Calu3 (cell line): ENCODE measurements around the gene EHMT1. TPM values are rescaled to one million over a fixed set of nuclear protein-coding genes. Genes with fewer than 3 reads are reported as not detected.

ENCODE experiments used
- BruUV-seq: library from RNA; stranded (reverse); fragments of 400-500 nt; replicated peaks from 2 replicates; lab custom pipeline; 2021; lab: Mats Ljungman, UMichigan
- CTCF ChIA-PET: fragments of 300-600 bp; sonication (Branson Sonifier 250); formaldehyde crosslinking; loops from one replicate; lab custom pipeline; 2022; ENCODE audit warnings: antibody characterized with exemption; lab: Charles Lee
- DNase-seq: peaks from one replicate; pipeline ENCODE4 v3.0.0; 2022
- H3K27ac Mint-ChIP-seq: one replicate; pipeline ENCODE4 v1.8.0; 2022; ENCODE audit warnings: mixed read lengths; ENCODE audit not compliant: unreplicated experiment
- H3K27me3 Mint-ChIP-seq: one replicate; pipeline ENCODE4 v1.8.0; 2022; ENCODE audit warnings: mixed read lengths; ENCODE audit not compliant: unreplicated experiment
- H3K36me3 Mint-ChIP-seq: one replicate; pipeline ENCODE4 v1.8.0; 2022; ENCODE audit warnings: mild to moderate bottlenecking, moderate library complexity, mixed read lengths; ENCODE audit not compliant: insufficient read depth, unreplicated experiment
- H3K4me1 Mint-ChIP-seq: one replicate; pipeline ENCODE4 v1.8.0; 2022; ENCODE audit warnings: mild to moderate bottlenecking, low read depth, mixed read lengths; ENCODE audit not compliant: unreplicated experiment
- H3K4me3 Mint-ChIP-seq: one replicate; pipeline ENCODE4 v1.8.0; 2022; ENCODE audit warnings: mild to moderate bottlenecking, low read depth, moderate library complexity, mixed read lengths; ENCODE audit not compliant: unreplicated experiment
- H3K9me3 Mint-ChIP-seq: one replicate; pipeline ENCODE4 v1.8.0; 2022; ENCODE audit warnings: low read depth, mixed read lengths; ENCODE audit not compliant: unreplicated experiment
- CTCF ChIP-seq: fragments of 200-600 bp; IDR thresholded peaks from one replicate; pipeline ENCODE4 v1.8.0; 2022; ENCODE audit warnings: antibody characterized with exemption; ENCODE audit not compliant: unreplicated experiment
- intact Hi-C: fragments of 100-400 bp; cut with micrococcal nuclease; formaldehyde crosslinking; loops from one replicate; pipeline ENCODE4 v1.10.0; 2022; ENCODE audit not compliant: unreplicated experiment
- total RNA-seq: library from RNA; stranded (reverse); gene quantifications from 2 replicates; pipeline ENCODE4 v1.2.3, GENCODE V29; 2022

Gene EHMT1
- total RNA-seq, 1 experiment from 2014 or later = 56.0 TPM

GRCh38 chr9:137638680-137639079 lies 19.9 kb downstream of the EHMT1 start:
- TF ChIP-seq CTCF = no peak
- CTCF ChIA-PET = no interaction called here
- no peak for DNase-seq
- Mint-ChIP-seq H3K9me3 (no peaks in the 10 kb centered on the region), H3K4me1 (peaks cover 8% of the 10 kb centered on the region), H3K4me3 (no peak overlapping the region), H3K27ac (no peak overlapping the region), H3K27me3 (no peaks in the 10 kb centered on the region), H3K36me3 (peaks cover 4% of the 10 kb centered on the region)
- no TSS peak for BruUV-seq
- intact Hi-C loops = no loop called here

GRCh38 chr9:137639303-137640051 lies 20.7 kb downstream of the EHMT1 start:
- Mint-ChIP-seq H3K27ac (no peak overlapping the region), H3K4me1 (peaks cover 8% of the 10 kb centered on the region), H3K36me3 (peaks cover 8% of the 10 kb centered on the region), H3K27me3 (no peaks in the 10 kb centered on the region), H3K9me3 (no peaks in the 10 kb centered on the region), H3K4me3 (no peak overlapping the region)
- BruUV-seq = no TSS peak
- CTCF ChIA-PET = no interaction called here
- no peak for DNase-seq
- no peak for TF ChIP-seq CTCF
- intact Hi-C loops = no loop called here

- no peak for DNase-seq
- intact Hi-C loops = no loop called here
- Mint-ChIP-seq H3K4me1 (peaks cover 8% of the 10 kb centered on the region), H3K36me3 (peaks cover 8% of the 10 kb centered on the region), H3K27me3 (no peaks in the 10 kb centered on the region), H3K4me3 (no peak overlapping the region), H3K9me3 (no peaks in the 10 kb centered on the region), H3K27ac (no peak overlapping the region)
- CTCF ChIA-PET = no interaction called here
- no TSS peak for BruUV-seq
- TF ChIP-seq CTCF = no peak
Observed at GRCh38 chr9:137640862-137641261, 22.1 kb downstream of the EHMT1 start.

GRCh38 chr9:137642118-137642601 lies 23.4 kb downstream of the EHMT1 start:
- no TSS peak for BruUV-seq
- intact Hi-C loops = no loop called here
- CTCF ChIA-PET = no interaction called here
- DNase-seq = no peak
- TF ChIP-seq CTCF = no peak
- Mint-ChIP-seq H3K9me3 (no peaks in the 10 kb centered on the region), H3K27me3 (no peaks in the 10 kb centered on the region), H3K4me1 (peaks cover 8% of the 10 kb centered on the region), H3K27ac (no peak overlapping the region), H3K36me3 (peaks cover 10% of the 10 kb centered on the region), H3K4me3 (no peak overlapping the region)
